ENCODE data around the gene MFSD1. TPM values are rescaled to one million over a fixed set of nuclear protein-coding genes. Genes with fewer than 3 reads are reported as not detected.

MFSD1 gene, protein sequence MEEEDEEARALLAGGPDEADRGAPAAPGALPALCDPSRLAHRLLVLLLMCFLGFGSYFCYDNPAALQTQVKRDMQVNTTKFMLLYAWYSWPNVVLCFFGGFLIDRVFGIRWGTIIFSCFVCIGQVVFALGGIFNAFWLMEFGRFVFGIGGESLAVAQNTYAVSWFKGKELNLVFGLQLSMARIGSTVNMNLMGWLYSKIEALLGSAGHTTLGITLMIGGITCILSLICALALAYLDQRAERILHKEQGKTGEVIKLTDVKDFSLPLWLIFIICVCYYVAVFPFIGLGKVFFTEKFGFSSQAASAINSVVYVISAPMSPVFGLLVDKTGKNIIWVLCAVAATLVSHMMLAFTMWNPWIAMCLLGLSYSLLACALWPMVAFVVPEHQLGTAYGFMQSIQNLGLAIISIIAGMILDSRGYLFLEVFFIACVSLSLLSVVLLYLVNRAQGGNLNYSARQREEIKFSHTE
- 28.5 TPM for total RNA-seq

DNA sequence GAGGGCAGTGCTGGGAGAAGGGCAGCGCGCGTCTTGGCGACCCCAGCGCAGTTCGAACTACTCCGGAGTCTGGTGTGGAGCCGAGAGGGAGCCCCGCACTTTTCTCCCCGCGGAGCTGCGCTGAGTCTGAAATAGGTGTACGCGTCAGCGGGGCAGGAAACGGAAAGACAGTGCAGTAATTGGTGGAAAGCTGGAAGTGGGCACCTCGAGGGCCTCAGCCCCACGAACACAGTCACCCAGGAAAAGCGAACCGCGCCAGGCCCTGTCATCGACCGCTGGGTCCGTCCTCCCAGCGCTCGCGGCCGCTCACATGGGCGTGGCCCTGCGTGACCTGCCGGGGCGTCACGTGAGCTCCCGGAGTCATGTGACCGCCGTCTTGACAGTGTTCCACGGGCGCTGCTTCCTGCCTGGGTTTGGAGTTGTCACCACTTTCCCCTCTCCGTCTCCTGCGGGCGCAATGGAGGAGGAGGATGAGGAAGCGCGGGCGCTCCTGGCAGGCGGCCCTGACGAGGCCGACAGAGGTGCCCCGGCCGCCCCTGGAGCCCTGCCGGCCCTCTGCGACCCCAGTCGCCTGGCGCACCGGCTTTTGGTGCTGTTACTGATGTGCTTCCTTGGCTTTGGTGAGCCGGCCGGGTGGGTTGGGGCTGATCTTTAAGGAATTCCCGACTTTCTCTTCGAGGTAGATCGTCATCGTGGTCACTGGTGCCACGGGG is at the start of gene MFSD1:
MFSD1 (plus strand) TSS at position 359 of the 713 bp plus-strand sequence; CDS start at position 458, 99 bp downstream.
- ATAC-seq = peak; percentile 97

DNA sequence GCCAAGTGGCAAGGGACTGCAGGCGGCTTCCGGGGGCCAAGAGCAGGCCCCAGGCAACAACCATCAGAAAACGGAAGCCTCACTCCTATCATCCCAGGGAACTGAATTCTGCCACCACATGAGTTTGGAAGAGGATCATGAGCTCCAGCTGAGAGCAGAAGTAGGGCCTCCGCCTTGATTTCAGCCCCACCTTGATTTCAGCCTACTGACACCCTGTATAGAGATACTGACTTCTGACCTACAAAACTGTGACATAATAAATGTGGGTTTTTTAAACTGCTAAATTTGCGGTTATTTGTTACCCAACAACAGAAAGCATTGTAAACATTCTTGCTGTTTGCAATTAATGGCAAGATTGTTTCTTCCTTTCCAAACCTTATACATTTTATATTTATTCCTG is 48.0 kb upstream of the MFSD1 start:
- no peak for ATAC-seq
- no peak for DNase-seq (ENCODE audit: low spot score)

More for the DNA sequence above, at the start of gene MFSD1:
- peak; percentile 98 for DNase-seq (ENCODE audit: low spot score)

DNA sequence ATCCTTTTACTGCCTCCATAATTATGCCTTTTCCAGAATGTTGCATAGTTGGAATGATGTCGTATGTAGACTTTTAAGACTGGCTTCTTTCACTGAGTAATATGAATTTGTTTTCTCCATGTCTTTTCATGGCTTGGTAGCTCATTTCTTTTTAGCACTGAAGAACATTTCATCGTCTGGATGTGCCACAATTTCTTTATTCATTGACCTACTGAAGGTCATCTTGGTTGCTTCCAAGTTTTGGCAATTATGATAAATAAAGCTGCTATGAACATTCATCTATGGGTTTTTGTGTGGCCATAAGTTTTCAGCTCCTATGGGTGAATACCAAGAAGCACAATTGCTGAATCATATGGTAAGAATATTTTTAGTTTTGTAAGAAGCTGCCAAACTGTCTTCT is 46.4 kb upstream of the MFSD1 start:
- DNase-seq (ENCODE audit: low spot score) (no peak), ATAC-seq (no peak)

DNA sequence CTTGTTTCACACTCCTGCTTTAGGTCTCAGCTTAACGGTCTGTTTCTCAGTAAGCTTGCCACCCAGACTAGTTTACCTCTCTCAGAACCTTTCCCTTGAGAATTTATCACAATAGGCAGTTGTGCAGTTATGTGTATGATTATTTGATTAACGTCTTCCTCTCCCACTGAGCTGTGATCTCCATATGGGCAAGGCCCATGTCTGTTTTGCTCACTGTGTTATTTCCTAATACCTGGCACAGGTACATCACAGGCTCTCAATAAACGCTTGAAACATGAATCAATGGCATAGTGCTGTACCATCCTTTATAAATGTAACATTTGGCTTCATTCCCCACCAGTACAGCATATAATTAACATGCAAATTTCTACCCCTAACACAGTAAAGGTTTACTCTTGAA is 40.5 kb upstream of the MFSD1 start:
- DNase-seq (ENCODE audit: low spot score) (no peak), ATAC-seq (no peak)

DNA sequence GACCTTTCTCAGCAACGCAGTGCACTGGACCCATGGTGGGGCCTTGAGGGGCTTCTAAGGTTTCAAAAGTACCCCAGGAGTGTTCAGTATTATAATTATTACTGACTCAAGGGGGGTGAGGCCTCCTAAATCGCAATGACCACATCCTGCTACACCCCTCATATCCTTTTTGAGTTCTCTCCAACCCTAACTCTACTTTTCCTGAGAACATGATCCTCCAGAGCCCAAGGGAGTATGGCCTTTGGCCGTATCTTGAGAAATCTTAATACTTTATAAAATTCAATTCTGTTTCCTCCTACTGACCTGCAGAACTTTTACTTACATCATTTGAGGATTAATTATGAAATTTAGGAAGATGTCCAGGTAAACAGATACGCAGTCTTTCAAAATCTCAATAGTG is 39.2 kb upstream of the MFSD1 start:
- DNase-seq (ENCODE audit: low spot score) = no peak
- no peak for ATAC-seq

DNA sequence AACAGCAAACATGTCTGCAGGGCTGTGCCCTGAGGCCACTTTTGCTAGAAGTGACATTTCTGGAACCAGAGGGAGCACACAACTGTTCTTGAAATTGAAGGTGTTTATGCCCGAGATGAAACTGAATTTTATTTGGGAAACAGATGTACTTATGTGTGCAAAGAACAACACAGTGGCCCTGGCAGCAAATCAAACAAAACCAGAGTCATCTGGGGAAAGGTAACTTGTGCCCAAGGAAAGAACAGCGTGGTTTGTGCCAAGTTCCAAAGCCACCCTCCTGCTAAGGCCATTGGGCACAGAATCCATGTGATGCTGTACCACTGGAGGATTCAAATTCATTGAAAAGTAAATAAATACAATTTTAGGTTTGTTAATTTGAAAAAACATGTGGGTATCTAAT is 38.4 kb upstream of the MFSD1 start:
- no peak for ATAC-seq
- DNase-seq (ENCODE audit: low spot score) = no peak

DNA sequence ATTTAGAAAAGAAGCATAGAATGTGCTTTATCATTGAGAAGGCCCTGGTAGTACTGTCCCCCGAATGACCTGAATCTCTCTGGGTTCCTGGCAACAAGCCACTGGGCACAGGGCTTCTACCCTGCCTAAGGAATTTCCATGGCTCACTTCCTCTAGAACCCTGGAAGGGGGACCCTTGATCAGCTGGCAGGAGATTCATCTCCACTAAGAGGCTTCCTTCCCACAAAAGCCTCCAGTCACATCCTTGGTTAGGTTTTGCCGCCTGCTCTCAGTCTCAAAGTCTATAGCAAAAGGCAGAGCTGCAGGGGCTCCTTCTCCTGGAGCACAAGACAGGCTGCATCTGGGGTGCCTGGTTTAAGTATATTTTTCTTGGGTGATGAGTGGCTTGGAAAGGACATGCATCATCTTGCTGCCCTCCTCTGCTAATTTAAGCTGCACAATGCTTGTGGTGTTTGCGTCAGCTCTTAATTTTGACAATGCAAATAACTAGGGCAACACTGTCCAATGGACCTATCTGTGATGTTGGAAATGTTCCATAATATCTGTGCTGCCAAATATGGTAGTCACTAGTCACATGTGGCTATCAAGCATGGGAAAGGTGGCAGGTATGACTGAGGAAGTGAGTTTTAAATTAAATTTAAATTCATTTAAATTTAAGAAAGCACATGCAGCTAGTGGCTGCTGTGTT is 36.2 kb upstream of the MFSD1 start:
- ATAC-seq (no peak), DNase-seq (ENCODE audit: low spot score) (no peak)

DNA sequence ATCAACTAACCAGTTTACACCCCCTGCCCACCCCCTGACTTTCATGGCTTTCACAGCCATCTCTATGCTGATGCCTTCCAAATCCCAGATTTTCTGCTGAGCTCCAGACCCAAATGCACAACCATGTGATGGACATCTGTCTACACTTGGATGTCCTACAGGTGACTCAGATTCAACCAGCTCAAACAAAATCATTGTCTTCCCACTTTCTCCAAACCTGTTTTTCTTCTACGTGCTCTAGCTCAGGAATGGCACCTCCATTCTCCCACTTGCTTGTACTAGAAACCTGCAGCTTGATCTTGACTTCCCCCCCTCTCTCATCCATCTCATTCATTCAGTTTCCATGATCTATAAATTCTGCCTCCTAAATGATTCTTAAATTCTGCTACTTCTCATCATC is 35.5 kb upstream of the MFSD1 start:
- DNase-seq (ENCODE audit: low spot score) = no peak
- no peak for ATAC-seq

DNA sequence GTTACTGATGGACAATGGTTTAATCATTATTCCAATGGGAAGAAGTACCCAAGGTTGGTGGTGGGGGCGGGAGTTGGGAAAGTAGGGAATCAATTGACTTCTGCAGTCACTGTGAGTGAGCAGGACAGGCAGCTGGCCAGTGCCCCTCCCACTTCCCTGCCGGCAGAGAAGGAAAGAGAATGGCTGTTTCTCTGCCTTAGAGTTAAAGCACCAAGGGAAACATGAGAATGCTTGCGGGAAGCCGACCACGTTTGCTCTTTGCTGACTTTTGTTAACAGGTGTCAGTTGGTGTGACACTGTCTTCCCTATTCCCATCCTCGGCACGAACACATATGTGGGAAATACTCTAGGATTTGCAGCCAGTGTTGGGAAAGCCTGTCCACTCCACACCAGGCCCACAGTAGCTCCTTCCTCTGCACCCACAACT is 33.5 kb upstream of the MFSD1 start:
- ATAC-seq = peak; percentile 82
- DNase-seq (ENCODE audit: low spot score) = no peak

DNA sequence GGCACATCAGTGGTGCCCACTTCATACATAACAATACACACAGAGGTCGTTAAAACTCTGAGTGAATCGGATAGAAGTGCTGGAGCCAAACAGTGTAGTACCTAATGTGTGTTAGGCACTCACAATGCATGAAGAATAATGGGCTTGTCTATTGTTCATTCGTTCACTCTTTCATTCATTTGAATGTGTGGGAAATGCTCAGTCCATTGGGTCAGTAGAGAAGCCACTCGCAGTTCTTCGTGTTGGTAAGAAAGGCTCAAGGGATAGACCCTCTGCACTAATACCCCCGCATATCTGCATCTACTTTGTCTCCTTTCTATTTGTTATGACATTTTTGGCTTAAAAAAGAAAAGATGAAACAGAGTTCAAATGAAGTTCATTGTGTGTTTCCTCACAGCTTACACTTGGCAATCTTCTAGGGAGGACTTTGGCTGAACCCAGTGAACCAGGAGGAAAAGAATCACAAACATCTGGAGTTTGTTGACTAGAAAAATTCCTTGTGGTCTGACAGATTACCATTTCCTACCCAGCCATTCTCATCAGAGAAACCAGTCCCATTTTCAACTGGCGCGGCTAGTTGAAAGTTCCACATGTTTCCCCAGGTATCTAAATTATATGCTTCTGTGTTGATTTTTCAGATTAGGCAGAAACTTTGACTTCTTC is 32.8 kb upstream of the MFSD1 start:
- DNase-seq (ENCODE audit: low spot score) = no peak
- ATAC-seq = peak; percentile 57

DNA sequence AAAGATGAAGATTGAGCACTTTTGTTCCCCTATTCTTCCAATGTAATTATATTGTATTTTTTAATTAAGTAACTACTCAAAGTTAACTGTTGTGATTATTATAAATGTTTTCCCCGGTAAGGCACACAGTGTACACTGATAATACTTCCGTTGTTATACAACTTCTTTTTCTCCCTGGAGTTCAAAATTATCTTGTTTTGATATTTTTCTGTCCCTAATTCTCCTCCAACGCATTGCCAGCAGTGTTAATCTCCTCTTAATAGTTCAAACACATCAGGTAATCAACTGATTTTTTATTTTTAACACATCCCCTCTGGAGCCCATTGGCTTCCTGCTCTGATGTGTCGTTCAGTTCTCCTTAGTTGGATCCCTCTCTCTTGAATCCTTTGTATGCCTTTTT is 32.3 kb upstream of the MFSD1 start:
- DNase-seq (ENCODE audit: low spot score) = no peak
- ATAC-seq = no peak

DNA sequence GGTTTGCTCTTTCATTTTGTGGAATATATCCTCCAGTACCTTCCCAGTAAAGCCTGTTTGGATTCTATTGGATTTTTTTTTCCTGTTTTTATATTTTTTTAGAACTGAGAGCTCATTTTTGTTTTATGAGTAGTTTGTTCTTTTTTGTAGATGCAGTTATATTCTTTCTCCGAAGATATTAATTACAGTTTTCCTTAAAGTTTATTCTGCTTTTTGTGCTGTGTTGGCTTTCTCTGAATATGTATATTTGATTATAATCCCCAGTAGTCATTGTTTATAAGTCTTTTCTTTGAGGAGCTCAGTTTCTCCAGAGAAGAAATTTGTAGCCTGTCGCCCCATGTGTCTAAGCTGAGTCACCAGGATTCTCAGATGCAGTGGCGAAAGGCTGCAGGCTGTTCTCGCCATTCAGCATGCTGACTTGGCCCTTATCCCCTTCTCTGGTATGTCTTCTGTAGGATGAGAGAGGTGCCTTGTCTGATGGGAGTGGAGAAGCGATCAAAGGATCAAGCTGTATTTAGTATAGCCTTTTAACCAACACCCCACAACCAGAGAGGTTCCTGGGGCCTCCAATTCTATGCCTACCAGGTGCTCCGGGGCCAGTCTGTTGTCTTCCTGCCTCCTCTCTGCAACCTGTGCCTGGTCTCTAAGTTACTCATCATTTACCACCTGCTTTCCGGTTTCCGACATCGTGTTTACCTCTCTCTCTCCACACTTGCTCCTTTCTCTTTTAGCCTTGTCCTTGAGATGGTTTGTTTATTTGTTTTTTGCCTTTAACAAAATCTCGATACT is 31.7 kb upstream of the MFSD1 start:
- ATAC-seq (no peak), DNase-seq (ENCODE audit: low spot score) (no peak)

DNA sequence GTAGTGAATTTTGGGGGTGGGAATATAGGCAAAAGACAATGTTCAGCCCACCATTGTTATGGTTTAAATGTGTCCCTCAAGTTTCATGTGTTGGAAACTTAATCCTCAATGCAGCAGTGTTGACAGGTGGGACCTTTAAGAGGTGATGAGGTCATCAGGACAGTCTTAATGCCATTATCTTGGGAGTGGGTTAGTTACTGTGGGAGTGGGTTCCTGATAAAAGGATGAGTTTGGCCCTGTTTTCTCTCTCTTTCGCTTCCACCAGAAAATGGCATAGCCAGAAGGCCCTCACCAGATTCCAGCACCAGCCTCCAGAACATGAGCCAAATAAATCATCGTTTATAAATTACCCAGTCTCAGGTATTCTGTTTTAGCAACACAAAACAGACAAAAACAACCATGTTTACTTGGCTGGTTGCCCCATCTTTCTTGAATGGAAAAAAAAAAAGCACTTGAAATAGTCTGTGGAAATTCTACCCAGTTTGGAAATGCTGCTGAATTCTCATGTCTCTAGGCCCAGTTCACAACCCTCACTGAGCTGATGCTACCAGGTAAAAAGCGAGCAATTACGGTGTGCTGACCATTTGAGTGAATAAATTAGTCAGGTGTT is 31.0 kb upstream of the MFSD1 start:
- DNase-seq (ENCODE audit: low spot score) (no peak), ATAC-seq (no peak)

DNA sequence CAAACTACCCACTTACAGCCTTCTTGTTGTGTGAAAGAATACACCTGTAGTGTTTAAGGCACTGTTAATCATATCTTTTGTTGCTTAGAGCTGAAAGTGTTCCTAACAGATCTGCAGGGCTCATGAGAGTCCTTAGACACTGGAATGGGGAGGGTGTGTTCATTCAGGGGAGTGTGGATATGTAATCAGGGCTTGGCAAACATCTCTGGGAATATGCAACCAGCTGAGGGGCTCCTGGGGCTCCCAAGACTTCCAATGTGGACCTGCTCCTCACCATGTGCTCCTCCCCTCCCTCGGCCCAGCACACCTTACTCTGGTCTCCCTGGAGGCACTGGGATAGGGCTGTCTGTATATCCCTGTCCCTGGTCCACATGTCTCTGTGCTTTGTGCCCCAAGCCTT is 30.3 kb upstream of the MFSD1 start:
- DNase-seq (ENCODE audit: low spot score) = no peak
- no peak for ATAC-seq

DNA sequence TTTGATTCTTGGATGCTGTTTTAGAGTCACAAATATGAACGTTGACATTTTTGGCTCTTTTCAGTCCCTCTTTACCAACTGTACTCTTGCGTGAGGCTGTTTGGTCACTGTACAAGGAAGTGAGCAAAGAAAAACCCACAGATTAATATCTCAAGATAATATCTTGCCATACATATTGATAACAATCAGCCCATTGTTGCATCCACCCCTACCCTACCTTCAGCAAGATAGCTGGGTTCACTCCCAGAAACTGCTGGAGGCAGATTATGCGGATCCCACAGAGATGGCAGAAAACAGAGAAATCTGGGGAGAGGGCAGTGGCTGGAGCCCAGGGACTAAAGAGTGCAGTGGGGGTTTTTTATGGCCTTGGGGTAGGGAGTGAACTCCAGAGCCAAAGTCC is 29.9 kb upstream of the MFSD1 start:
- DNase-seq (ENCODE audit: low spot score) (no peak), ATAC-seq (no peak)

DNA sequence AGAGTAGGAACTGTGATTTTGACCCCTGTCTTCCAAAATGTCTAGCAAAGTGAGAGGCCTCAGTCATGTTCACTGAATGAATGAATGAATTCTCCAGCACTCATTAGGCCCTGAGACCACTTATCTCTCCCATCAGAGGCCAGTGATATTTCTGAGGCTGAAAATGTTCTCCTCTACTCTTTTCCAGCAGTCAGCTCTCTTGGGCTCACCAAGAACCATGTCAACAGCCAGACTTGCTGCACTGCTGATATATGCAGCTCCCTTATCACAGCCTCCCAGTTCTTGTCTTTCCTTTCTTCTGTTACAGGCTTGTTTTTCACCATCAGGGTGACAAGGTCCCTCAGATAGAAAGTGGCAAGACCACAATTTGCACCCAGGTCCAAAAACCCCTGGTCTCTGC is 28.7 kb upstream of the MFSD1 start:
- no peak for ATAC-seq
- no peak for DNase-seq (ENCODE audit: low spot score)

DNA sequence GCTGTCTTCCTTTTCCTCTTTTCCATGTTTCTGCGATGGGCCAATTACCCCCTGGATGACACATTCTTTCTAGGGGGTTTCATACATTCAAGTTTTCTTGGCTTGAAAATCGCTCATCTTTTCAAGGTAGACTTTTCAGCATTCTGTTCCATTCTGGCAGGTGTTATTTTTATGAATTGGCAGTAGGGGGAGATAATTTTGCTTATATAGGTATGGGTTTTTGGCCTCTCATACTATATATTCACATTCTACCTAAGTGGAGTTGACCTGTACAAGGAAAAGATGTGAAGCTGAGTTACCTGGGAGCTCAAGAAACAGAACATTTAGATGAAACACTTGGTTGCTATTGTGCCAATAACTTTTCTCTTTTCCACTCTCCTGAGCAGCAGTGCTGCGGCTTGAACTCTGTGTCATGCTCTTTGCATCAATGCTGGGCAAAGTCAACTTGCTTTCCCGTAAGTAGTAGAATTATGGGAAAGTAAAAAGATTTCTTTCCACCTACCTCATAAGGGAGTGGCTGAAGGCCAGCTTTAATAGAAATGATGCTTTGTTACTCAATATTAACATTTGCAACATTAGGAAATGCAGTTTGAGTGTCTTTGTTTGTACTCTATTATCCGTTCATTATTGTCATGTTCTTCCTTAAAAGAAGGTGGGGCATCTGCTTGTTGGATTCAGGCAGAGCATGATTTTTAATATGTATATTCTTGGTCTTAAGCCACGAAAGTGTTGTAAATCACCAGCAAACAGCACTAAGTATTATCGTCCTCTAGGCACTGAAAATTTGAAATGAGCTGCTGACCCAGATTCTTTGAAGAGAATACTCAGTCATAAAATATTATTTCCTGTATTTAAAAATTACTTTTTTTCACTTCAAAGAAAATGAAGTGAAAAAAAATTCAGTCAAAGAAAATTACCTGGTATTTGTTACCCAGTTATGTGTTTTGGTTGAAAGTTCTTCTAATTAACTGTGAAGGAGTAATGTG is 27.7 kb upstream of the MFSD1 start:
- DNase-seq (ENCODE audit: low spot score) = no peak
- no peak for ATAC-seq

DNA sequence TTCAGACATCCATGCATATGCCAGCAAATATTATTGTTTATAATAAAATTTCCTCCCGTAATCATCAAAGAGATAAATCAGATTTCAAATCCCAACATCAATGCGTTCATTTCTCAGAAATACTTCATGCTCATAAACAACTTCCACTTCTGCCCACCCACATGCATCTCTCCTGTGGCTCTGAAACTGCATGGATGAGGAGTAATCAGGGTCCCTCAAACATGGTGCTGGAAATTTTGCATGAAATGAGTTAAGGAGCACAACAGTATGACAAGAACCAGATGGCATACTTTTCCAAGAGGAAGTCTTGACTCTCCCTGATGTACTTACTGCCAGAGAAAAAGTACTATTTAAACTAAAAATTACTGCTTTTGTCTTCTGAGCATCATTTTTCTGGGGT is 26.9 kb upstream of the MFSD1 start:
- ATAC-seq (no peak), DNase-seq (ENCODE audit: low spot score) (no peak)
